Tibial nerve (tissue), 4 donors: ENCODE results near the gene HLCS. TPM values are rescaled to one million over a fixed set of nuclear protein-coding genes. Genes with fewer than 3 reads are reported as not detected.

Experiments
- DNase-seq, 2 donors: peaks; one replicate each; pipeline ENCODE4 v3.0.0-alpha.2; 2019; ENCODE audit warnings: low spot score in 2 of 2
- H3K27ac ChIP-seq, 4 donors: fragments of 200-600 bp; sonication (generic) in 3 of 4; one replicate each; pipeline ENCODE4 v1.5.1; 2017 to 2019; ENCODE audit warnings: mild to moderate bottlenecking in 1 of 4
- H3K27me3 ChIP-seq, 2 donors: fragments of 200-600 bp; sonication (generic) in 1 of 2; one replicate each; pipeline versions ENCODE4 v1.5.1 to v1.6.0; 2017 to 2019
- H3K36me3 ChIP-seq, 3 donors: fragments of 200-600 bp; sonication (generic); one replicate each; pipeline ENCODE4 v1.5.1; 2018 to 2019
- H3K4me1 ChIP-seq, 4 donors: fragments of 200-600 bp; sonication (generic) in 3 of 4; one replicate each; pipeline ENCODE4 v1.5.1; 2017 to 2019
- H3K4me3 ChIP-seq, 4 donors: fragments of 200-600 bp; sonication (generic) in 3 of 4; one replicate each; pipeline ENCODE4 v1.5.1; 2017 to 2019; ENCODE audit warnings: mild to moderate bottlenecking in 1 of 4, moderate library complexity in 1 of 4
- H3K9me3 ChIP-seq, 4 donors: fragments of 200-600 bp; sonication (generic) in 3 of 4; one replicate each; pipeline ENCODE4 v1.5.1; 2017 to 2019
- EP300 ChIP-seq, 2 donors: sonication (generic); formaldehyde crosslinking; IDR thresholded peaks; one replicate each; pipeline ENCODE4 v1.6.1; 2017; ENCODE audit warnings: antibody characterized with exemption in 2 of 2, mild to moderate bottlenecking in 1 of 2
- POLR2A ChIP-seq, 2 donors: fragments of 450-650 bp; IDR thresholded peaks; one replicate each; pipeline ENCODE4 v1.6.1; 2017; ENCODE audit warnings: antibody characterized with exemption in 2 of 2, mild to moderate bottlenecking in 2 of 2, moderate library complexity in 2 of 2
- WGBS, 2 donors: methylation state at CpG; one replicate each; pipeline ENCODE4 v1.1.5; 2018; 5-methylcytosine and 5-hydroxymethylcytosine counted together
- total RNA-seq, 4 donors: library from RNA; depleted of rRNA; stranded (reverse); fragments of >200 nt; gene quantifications; one replicate each; pipeline ENCODE4 v1.1.0, GENCODE V29; 2016
- TF ChIP-seq, protein P1 (sequence below), 5 experiments: fragments of 200-600 bp in 3 of 5; fragments of 450-650 bp in 2 of 5; sonication (generic) in 3 of 5; IDR thresholded peaks; one replicate each; pipeline ENCODE4 v1.5.1; 2016 to 2019; ENCODE audit warnings: antibody characterized with exemption in 5 of 5, mild to moderate bottlenecking in 3 of 5, moderate library complexity in 2 of 5

HLCS gene
- total RNA-seq, 4 donors from 2014 or later = 14.4 to 19.0 (median 17.4) TPM

DNA sequence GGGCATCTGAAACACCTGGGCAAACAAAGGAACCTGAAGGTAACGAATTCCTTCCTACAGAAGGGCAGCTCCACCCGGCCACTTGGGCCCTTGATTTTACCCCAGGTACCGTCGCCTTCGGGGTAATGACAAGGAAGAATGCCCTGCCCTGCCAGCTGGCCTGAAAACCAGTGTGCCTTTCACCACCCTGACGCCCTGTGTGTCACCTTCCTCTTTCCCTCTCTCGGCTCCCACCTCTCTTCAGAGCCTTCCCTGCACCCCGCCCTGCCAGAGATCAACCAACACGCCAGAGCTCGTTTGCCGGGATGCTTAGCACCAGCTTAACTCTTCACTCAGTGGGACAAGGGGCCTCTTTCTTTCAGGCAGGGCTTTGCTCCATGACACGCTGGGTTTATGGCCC is 181.5 kb downstream of the HLCS start:
- DNase-seq = no peak
- H3K4me3 ChIP-seq = no peak overlapping the region
- no peaks in the 10 kb centered on the region for H3K27me3 ChIP-seq
- TF ChIP-seq, protein P1, sequence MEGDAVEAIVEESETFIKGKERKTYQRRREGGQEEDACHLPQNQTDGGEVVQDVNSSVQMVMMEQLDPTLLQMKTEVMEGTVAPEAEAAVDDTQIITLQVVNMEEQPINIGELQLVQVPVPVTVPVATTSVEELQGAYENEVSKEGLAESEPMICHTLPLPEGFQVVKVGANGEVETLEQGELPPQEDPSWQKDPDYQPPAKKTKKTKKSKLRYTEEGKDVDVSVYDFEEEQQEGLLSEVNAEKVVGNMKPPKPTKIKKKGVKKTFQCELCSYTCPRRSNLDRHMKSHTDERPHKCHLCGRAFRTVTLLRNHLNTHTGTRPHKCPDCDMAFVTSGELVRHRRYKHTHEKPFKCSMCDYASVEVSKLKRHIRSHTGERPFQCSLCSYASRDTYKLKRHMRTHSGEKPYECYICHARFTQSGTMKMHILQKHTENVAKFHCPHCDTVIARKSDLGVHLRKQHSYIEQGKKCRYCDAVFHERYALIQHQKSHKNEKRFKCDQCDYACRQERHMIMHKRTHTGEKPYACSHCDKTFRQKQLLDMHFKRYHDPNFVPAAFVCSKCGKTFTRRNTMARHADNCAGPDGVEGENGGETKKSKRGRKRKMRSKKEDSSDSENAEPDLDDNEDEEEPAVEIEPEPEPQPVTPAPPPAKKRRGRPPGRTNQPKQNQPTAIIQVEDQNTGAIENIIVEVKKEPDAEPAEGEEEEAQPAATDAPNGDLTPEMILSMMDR (IDR thresholded peaks at IDR 0.05) = no peak
- no peak for TF ChIP-seq POLR2A (IDR thresholded peaks at IDR 0.05)
- no peak for TF ChIP-seq EP300 (IDR thresholded peaks at IDR 0.05)
- H3K9me3 ChIP-seq = no peaks in the 10 kb centered on the region
- H3K27ac ChIP-seq = no peak overlapping the region
- H3K4me1 ChIP-seq = no peaks in the 10 kb centered on the region
- H3K36me3 ChIP-seq = peaks cover 0 to 10% (median 0%) of the 10 kb centered on the region in 3 donors
- 81 to 84% methylated on average over 12 of the region's 12 CpGs for WGBS, 2 donors

DNA sequence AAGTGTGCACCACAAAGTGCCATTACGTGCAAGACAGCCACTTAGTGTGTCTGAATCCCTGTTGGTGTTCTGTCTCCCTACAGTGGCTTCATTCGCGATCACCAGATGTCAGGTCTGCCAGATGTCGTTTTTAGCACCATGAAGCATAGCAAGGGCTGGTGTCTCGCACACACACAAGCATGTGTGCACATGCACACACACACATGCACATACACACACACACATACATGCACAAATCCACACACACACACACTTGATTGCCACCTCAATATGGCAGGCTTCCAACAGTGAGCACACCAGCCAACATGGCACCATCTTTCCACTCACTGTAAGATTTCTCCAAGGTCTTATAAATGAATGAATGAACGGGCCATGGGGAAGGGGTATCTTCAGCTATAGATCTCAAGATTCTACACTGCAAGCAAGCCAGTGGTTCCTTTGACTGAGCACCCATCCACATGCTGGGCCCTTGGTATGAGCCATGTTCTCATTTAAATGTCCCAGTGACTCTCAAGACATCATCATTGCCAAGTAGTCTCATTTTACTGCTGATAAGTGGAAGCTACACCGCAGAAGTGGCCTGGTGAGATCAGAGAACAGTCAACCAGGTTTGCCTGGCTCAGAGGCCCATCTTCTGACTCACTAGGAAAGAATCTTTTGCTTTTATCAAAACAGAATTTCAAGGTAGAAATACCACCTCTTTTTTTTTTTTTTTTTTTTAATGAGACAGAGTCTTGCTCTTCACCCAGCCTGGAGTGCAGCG is 182.7 kb downstream of the HLCS start:
- no peak for DNase-seq
- WGBS, 2 donors = 92 to 96% methylated on average over 8 of the region's 8 CpGs
- Histone ChIP-seq H3K27ac (no peak overlapping the region), H3K4me1 (no peaks in the 10 kb centered on the region), H3K36me3 (peaks cover 0 to 10% (median 0%) of the 10 kb centered on the region in 3 donors), H3K9me3 (no peaks in the 10 kb centered on the region), H3K27me3 (no peaks in the 10 kb centered on the region), H3K4me3 (no peak overlapping the region)
- TF ChIP-seq POLR2A (IDR thresholded peaks at IDR 0.05) = no peak
- TF ChIP-seq, protein P1 (IDR thresholded peaks at IDR 0.05) = no peak
- no peak for TF ChIP-seq EP300 (IDR thresholded peaks at IDR 0.05)

DNA sequence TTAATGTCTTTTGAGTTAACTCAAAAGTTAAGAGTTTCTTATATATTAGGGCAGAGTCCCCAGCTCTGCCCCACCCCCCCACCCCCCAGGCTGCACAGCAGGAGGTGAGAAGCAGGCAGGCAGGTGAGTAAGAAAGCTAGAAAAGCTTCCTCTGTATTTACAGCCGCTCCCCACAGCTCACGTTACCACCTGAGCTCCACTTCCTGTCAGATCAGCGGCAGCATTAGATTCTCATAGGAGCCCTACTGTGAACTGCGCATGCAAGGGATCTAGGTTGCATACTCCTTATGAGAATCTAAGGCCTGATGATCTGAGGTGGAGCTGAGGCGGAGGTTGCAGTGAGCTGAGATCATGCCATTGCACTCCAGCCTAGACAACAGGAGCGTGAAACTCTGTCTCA is 185.6 kb downstream of the HLCS start:
- H3K4me1 ChIP-seq = no peaks in the 10 kb centered on the region
- no peak for DNase-seq
- no peaks in the 10 kb centered on the region for H3K9me3 ChIP-seq
- no peak overlapping the region for H3K4me3 ChIP-seq
- H3K27ac ChIP-seq = no peak overlapping the region
- H3K36me3 ChIP-seq = no peaks in the 10 kb centered on the region
- H3K27me3 ChIP-seq = no peaks in the 10 kb centered on the region
- WGBS, 2 donors = 81 to 82% methylated on average over 6 of the region's 6 CpGs
- TF ChIP-seq POLR2A (IDR thresholded peaks at IDR 0.05) (no peak), EP300 (IDR thresholded peaks at IDR 0.05) (no peak)
- TF ChIP-seq, protein P1 (IDR thresholded peaks at IDR 0.05) = no peak

DNA sequence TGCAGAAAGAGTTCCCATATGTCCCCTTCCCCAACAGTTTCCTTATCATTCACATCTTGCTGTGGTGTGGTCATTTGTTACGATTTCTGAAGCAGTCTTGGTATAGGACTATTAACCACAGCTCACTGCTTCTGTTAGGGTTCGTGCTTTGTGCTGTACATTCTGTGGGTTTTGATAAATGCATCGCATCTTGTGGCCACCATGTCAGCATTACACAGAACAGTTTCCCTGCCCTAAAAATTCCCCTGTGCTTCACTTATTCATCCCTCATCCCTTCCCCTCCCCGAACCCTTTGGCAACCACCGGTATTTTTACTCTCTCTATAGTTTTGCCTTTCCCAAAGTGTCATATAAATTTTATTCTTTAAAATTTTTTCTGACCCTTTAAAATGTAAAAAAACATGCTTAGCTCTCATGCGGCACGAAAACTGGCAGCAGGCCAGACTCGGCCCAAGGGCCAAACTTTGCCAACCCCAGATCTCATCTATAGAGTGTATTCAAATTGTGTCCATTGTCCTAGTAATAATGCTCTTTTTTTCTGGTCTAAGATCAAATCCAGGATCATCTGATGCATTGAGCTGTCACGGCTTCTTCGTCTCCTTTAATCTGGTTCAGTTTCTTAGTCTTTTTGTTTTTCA is 189.4 kb downstream of the HLCS start:
- H3K4me3 ChIP-seq = no peak overlapping the region
- H3K27ac ChIP-seq = no peak overlapping the region
- peaks cover 0 to 4% (median 0%) of the 10 kb centered on the region in 4 donors for H3K4me1 ChIP-seq
- TF ChIP-seq EP300 (IDR thresholded peaks at IDR 0.05) (no peak), POLR2A (IDR thresholded peaks at IDR 0.05) (no peak)
- TF ChIP-seq, protein P1 (IDR thresholded peaks at IDR 0.05) = no peak
- H3K27me3 ChIP-seq = no peaks in the 10 kb centered on the region
- no peak for DNase-seq
- H3K36me3 ChIP-seq = no peaks in the 10 kb centered on the region
- no peaks in the 10 kb centered on the region for H3K9me3 ChIP-seq
- 52 to 57% methylated on average over 10 of the region's 10 CpGs for WGBS, 2 donors

DNA sequence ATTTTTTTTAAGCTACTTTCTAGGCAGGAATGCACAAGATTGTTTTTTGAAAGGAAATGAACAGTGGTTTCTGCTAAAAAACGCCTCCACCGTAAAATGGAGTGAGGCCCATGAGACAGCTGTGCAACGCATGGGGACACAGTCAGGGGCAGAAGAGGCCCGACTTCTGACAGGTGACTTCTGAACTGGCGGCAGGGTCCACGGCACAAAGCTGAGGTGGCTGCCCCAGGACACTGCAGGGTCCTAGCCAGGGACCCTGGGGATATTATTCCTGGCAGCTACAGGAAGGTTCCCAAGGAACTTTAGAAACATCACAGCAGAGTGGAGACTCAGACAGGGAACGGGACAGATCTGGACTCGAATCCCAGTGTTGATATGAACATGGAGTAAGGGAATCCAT is 192.5 kb downstream of the HLCS start:
- peaks cover 0 to 13% (median 5%) of the 10 kb centered on the region in 4 donors for H3K4me1 ChIP-seq
- no peak overlapping the region for H3K4me3 ChIP-seq
- DNase-seq = no peak
- TF ChIP-seq, protein P1 (IDR thresholded peaks at IDR 0.05) = no peak
- TF ChIP-seq EP300 (IDR thresholded peaks at IDR 0.05) = no peak
- no peaks in the 10 kb centered on the region for H3K27me3 ChIP-seq
- no peak overlapping the region for H3K27ac ChIP-seq
- 57 to 61% methylated on average over 8 of the region's 8 CpGs for WGBS, 2 donors
- H3K9me3 ChIP-seq = no peaks in the 10 kb centered on the region
- no peaks in the 10 kb centered on the region for H3K36me3 ChIP-seq
